HL-60 (cell line): ENCODE measurements around the gene SRSF7.

Experiments used
- DNase-seq, 2 experiments: peaks; one replicate each; pipeline ENCODE4 v3.0.0-alpha.2; 2010 to 2020; ENCODE audit warnings: low read depth in 1 of 2, low spot score in 1 of 2
- H3K27ac ChIP-seq: fragments of 250-450 bp; sonication (Bioruptor Pico); replicated peaks from 2 replicates; pipeline ENCODE4 v1.5.1; 2020; ENCODE audit warnings: mild to moderate bottlenecking, moderate library complexity
- H3K27me3 ChIP-seq: fragments of 250-450 bp; sonication (Bioruptor Pico); 2 replicates; pipeline ENCODE4 v1.5.1; 2021; ENCODE audit warnings: mild to moderate bottlenecking, moderate library complexity; ENCODE audit not compliant: insufficient read depth, poor library complexity, severe bottlenecking
- H3K4me3 ChIP-seq: replicated peaks from 2 replicates; pipeline ENCODE4 v1.5.1; 2011; ENCODE audit warnings: mild to moderate bottlenecking, control low read depth, low read length; ENCODE audit not compliant: insufficient read depth
- CTCF ChIP-seq: IDR thresholded peaks from one replicate; pipeline ENCODE4 v1.5.1; 2011; ENCODE audit warnings: low read length, control low read depth, inconsistent platforms; ENCODE audit not compliant: insufficient read depth
- GABPA ChIP-seq: IDR thresholded peaks from 2 replicates; pipeline ENCODE4 v1.6.1; 2012; ENCODE audit warnings: low read depth
- POLR2AphosphoS5 ChIP-seq: IDR thresholded peaks from 2 replicates; pipeline ENCODE4 v1.6.1; 2012; ENCODE audit warnings: low read depth
- REST ChIP-seq: IDR thresholded peaks from 2 replicates; pipeline ENCODE4 v1.6.1; 2012; ENCODE audit warnings: low read depth; ENCODE audit not compliant: insufficient replicate concordance
- SPI1 ChIP-seq: IDR thresholded peaks from 2 replicates; pipeline ENCODE4 v1.6.1; 2012; ENCODE audit warnings: low read depth, mild to moderate bottlenecking, borderline replicate concordance

The SRSF7 gene

GRCh38 chr2:38733300-38733971 lies 17.7 kb downstream of the SRSF7 start:
- DNase-seq, result no peak
- H3K27me3 ChIP-seq, result no peaks in the 10 kb centered on the region
- no peak for TF ChIP-seq REST
- no peak for TF ChIP-seq POLR2AphosphoS5
- no peak for TF ChIP-seq SPI1
- TF ChIP-seq GABPA, result no peak
- TF ChIP-seq CTCF, result no peak
- no peak overlapping the region for H3K4me3 ChIP-seq
- H3K27ac ChIP-seq, result no peak overlapping the region

GRCh38 chr2:38731684-38732221 lies 19.4 kb downstream of the SRSF7 start:
- H3K4me3 ChIP-seq, result no peak overlapping the region
- TF ChIP-seq REST, result no peak
- TF ChIP-seq CTCF, result no peak
- no peak for TF ChIP-seq POLR2AphosphoS5
- TF ChIP-seq SPI1, result no peak
- no peak for TF ChIP-seq GABPA
- no peak overlapping the region for H3K27ac ChIP-seq
- no peaks in the 10 kb centered on the region for H3K27me3 ChIP-seq
- DNase-seq, result no peak

GRCh38 chr2:38731090-38731489 lies 20.1 kb downstream of the SRSF7 start:
- no peak for DNase-seq
- H3K4me3 ChIP-seq, result no peak overlapping the region
- H3K27ac ChIP-seq, result no peak overlapping the region
- TF ChIP-seq SPI1, result no peak
- TF ChIP-seq REST, result no peak
- no peak for TF ChIP-seq GABPA
- TF ChIP-seq CTCF, result no peak
- TF ChIP-seq POLR2AphosphoS5, result no peak
- H3K27me3 ChIP-seq, result no peaks in the 10 kb centered on the region
